ENCODE data around the gene BCAS1.

DNA sequence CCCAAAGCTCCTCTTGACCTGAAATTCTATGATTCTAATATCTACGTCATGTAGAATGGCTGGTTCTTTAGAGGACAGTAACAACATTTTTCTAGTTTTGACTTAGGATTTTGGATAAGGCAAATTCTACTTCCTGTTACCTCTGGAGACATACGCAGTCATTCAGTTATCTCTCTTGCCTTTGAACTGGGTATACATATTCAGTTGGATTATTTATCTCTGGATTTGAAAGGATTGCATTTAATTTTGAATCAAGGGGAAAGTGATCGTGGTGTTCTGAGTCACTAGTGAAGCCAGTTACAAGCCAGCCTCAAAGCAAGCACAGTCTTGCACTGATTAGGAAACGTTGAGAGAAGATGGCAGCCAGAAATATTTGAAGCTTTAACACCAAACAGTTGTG lies 35.3 kb upstream of the BCAS1 start:
- TF ChIP-seq, protein P1, sequence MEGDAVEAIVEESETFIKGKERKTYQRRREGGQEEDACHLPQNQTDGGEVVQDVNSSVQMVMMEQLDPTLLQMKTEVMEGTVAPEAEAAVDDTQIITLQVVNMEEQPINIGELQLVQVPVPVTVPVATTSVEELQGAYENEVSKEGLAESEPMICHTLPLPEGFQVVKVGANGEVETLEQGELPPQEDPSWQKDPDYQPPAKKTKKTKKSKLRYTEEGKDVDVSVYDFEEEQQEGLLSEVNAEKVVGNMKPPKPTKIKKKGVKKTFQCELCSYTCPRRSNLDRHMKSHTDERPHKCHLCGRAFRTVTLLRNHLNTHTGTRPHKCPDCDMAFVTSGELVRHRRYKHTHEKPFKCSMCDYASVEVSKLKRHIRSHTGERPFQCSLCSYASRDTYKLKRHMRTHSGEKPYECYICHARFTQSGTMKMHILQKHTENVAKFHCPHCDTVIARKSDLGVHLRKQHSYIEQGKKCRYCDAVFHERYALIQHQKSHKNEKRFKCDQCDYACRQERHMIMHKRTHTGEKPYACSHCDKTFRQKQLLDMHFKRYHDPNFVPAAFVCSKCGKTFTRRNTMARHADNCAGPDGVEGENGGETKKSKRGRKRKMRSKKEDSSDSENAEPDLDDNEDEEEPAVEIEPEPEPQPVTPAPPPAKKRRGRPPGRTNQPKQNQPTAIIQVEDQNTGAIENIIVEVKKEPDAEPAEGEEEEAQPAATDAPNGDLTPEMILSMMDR (IDR thresholded peaks at IDR 0.05), result no peak
- no peak for TF ChIP-seq POLR2A (IDR thresholded peaks at IDR 0.05)

Data from prostate gland (tissue), 2 donors.